HG02840 (cell line): ENCODE results near the gene TMEM95.
"Not testable (repeated sequence)": the region's sequence is repeated elsewhere in the genome, so short reads cannot be mapped to it uniquely, and the experiment has no call there.

Source experiments
- ATAC-seq: cut with Tn5 transposase; IDR thresholded peaks from one replicate; pipeline ENCODE4 v1.9.1; 2021; ENCODE audit warnings: mild to moderate bottlenecking, moderate library complexity, moderate number of reproducible peaks; ENCODE audit not compliant: unreplicated experiment, low FRiP score

Gene TMEM95

GRCh38 chr17:7346761-7347614 is 8.0 kb upstream of the TMEM95 start:
- ATAC-seq = no peak

GRCh38 chr17:7347630-7348477 is 7.1 kb upstream of the TMEM95 start:
- ATAC-seq = no peak

GRCh38 chr17:7348478-7349242 is 6.3 kb upstream of the TMEM95 start:
- ATAC-seq = no peak

DNA sequence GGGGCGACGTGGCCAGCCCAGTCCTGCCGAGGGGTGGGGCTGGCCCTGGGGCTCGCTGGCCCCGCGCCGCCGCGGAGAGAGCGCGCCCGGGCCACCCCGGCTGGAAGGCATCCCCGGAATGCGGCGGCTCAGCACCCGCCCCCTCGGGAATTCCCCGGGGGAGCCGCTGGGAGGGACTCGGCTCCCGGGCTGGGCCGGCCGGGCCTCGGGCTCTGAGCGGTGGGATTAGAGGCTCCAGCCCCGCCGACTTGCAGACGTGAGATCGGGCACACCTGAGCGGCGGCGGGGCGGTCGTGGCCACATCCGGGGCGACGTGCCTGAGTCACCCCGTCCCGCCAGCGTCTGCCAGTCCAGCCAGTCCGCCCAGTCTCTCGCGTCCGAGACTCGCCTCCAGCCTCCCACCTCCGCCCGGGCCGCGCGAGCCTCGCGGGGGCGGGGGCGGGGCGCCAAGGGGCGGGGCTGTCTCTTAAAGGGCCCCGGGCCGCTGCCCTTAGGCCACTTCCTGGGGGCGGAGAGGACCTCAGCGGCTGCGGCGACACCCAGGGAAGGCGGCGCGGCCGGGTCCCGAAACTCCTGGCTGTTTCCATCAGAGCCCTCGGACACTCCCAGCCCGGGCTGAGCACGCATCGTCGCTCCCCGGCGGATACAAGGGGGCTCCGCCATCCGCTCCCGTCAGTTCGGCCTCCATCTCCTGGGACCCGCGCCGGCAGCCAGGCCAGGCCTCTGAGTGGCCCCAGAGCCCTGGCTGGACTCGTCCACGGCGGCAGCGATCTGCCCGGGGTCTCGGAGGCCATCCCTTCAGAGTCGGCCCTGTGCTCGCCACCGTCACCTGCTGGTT is 3.1 kb upstream of the TMEM95 start, which contains the start of gene KCTD11:
Gene KCTD11 (plus strand): TSS at position 498 of the 838 bp plus-strand sequence.
- ATAC-seq = peak; percentile 60

DNA sequence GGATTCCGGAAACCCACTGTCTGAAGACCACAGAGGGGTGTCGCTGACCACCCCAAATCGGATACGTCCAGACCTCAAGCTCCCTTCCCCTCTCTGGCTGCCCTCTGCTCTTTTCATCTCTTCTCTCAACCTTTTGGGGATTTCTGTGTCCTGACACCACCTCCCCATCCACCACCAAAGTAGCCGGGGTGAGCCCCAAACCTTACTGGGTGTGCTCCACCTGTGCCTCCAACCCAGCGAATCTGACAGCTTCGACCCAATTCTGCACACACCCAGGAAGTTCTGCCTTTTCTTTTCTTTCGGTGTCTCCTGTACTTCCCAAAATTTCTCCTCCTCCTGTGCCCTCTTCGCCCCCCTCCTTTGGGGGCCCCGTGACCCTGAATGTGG is 2.5 kb upstream of the TMEM95 start:
- no peak for ATAC-seq

DNA sequence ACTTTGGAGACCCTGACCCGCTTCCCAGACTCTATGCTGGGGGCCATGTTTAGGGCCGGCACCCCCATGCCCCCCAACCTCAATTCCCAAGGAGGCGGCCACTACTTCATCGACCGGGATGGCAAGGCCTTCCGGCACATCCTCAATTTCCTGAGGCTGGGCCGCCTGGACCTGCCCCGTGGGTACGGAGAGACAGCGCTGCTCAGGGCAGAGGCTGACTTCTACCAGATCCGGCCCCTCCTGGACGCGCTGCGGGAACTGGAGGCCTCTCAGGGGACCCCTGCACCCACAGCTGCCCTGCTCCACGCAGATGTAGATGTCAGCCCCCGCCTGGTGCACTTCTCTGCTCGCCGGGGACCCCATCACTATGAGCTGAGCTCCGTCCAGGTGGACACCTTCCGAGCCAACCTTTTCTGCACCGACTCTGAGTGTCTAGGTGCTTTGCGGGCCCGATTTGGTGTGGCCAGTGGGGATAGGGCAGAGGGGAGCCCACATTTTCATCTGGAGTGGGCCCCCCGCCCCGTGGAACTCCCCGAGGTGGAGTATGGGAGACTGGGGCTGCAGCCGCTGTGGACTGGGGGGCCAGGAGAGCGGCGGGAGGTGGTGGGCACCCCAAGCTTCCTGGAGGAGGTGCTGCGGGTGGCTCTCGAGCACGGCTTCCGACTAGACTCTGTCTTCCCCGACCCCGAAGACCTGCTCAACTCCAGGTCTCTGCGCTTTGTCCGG is 1.9 kb upstream of the TMEM95 start:
- no peak for ATAC-seq

- ATAC-seq = no peak
Observed at GRCh38 chr17:7354262-7354843, 603 bp upstream of the TMEM95 start.

GRCh38 chr17:7355573-7355972 is 617 bp downstream of the TMEM95 start:
- no peak for ATAC-seq

DNA sequence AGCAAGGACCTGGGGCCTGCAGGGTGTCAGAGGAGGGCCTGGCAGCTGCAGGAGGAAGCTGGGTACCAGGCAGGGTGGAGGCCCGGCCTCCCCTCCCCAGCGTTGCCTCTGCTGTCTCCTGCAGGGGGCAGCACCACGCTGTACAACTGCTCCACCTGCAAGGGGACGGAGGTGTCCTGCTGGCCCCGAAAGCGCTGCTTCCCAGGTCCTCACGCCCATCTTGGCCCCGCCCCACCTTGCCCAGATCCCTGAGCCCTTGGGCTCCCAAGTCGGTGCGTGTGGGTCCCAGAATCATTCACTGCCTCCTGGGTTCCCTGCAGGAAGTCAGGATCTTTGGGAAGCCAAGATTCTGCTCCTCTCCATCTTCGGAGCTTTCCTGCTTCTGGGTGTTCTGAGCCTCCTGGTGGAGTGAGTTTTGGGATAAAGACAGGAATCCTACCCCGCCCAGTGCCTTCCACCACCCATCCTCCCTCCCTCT is 1.2 kb downstream of the TMEM95 start:
- no peak for ATAC-seq

- ATAC-seq = no peak
Observed at GRCh38 chr17:7356756-7357155, 1.8 kb downstream of the TMEM95 start.

DNA sequence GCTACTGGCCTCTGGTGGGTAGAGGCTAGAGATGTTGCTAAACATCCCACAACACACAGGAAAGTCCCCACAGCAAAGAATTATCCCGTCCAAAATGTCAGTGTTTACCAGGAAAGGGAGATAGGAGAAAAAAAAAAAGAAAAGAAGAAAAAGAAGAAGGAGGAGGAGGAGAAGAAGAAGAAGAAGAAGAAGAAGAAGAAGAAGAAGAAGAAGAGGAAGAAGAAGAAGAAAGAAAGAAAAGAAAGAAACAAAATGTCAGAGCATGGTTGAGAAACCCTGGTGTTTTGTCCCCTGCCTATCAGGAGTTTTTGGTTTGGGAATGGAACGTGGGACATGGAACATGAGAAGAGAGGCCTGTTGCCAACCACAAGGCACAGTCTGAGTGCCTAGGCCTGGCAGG is 2.4 kb downstream of the TMEM95 start:
- no peak for ATAC-seq

GRCh38 chr17:7361906-7362305 is 7.0 kb downstream of the TMEM95 start:
- no peak for ATAC-seq

DNA sequence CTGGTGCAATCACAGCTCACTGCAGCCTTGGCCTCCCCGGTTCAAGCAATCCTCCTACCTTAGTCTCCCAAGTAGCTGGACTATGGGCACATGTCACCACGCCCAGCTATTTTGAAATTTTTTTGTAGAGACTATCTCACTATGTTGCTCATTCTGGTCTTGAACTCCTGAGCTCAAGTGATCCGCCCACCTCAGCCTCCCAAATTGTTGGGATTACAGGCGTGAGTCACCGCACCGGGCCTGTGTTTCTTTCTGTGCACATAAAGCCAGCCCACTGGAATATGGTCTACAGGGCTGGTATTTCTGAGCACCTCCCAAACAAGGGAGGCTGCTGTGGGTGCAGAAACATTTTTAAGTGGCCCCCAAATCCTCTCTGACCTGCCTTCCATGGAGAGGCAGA is 8.4 kb downstream of the TMEM95 start:
- no peak for ATAC-seq

GRCh38 chr17:7365963-7366362 is 11.0 kb downstream of the TMEM95 start:
- not testable (repeated sequence) for ATAC-seq

- no peak for ATAC-seq
Observed at GRCh38 chr17:7367083-7367482, 12.1 kb downstream of the TMEM95 start.

DNA sequence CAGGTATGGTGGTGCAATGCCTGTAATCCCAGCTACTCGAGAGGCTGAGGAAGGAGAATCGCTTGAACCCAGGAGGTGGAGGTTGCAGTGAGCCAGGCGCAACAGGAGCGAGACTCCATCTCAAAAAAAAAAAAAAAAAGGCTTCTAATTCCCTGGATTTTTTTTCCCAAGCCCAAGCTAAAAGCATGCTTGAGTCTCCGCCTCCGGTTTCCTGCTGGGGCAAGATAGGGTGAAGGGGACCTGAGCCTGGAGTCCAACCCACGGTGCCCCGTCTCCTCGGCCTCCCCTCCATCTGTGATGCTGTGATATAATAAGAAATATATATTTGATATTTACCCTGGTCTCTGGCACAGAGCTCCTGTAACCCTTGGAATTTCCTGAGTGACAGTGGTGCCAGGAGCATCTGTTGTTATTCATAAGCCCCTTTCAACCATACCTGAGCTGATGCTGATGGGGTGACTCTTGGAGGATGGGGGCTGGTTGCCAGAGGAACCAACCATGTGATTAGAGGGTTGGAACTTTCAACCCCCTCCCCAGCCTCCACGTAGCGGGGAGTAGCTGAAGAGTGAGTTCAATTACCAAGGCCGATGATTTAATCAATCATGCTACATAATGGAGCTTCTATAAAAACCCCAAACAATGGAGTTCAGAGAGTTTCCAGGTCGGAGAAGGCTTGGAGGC is 13.1 kb downstream of the TMEM95 start:
- no peak for ATAC-seq

DNA sequence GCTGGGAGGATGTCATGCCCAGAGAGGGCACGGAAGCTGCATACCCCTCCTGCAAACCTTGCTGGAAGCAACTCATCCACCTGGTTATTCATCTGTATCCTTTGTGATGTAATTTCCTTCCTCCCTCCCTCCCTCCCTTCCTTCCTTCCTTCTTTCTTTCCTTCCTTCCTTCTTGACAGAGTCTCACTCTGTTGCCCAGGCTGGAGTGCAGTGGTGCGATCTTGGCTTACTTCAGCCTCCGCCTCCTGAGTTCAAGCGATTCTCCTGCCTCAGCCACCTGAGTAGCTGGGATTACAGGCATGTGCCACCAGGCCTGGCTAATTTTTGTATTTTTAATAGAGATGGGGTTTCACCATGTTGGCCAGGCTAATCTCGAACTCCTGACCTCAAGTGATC is 13.6 kb downstream of the TMEM95 start:
- ATAC-seq = not testable (repeated sequence)

DNA sequence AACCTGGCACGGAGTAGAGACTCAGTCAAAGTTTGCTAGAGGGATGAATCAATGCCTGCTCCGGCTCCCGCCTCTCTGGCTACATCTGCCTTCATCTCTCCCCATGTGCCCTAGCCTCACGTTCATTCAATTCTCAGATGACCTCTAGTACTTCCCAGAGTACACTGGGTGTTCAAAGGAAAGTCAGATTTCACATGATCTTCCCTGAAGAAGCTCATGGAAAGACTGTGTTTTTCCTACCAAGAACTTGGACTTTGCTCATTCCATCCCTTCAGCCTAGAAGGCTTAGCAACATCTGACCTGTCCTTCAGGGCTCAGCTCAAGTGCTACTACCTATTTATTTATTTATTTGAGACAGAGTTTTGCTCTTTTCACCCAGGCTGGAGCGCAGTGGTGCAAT is 14.9 kb downstream of the TMEM95 start:
- no peak for ATAC-seq
